HepG2 (cell line): ENCODE data around the gene PVR. TPM values are rescaled to one million over a fixed set of nuclear protein-coding genes. Genes with fewer than 3 reads are reported as not detected.

Experiments used
- ARNT2 ChIP-seq: sonication (generic); formaldehyde crosslinking; IDR thresholded peaks from 2 replicates; pipeline ENCODE4 v1.8.0; 2022; ENCODE audit warnings: mild to moderate bottlenecking, low read depth, missing genetic modification reagents, moderate library complexity
- GATA4 ChIP-seq: sonication (generic); IDR thresholded peaks from 2 replicates; pipeline ENCODE4 v1.6.1; 2016; ENCODE audit warnings: antibody characterized with exemption, low read depth, borderline replicate concordance
- HDAC2 ChIP-seq: sonication (generic); formaldehyde crosslinking; IDR thresholded peaks from 2 replicates; pipeline ENCODE4 v1.4.0; 2020; ENCODE audit warnings: missing genetic modification reagents
- KLF6 ChIP-seq: IDR thresholded peaks from 2 replicates; pipeline ENCODE4 v1.8.0; 2016; ENCODE audit warnings: missing biosample characterization, missing genetic modification reagents
- ZBTB40 ChIP-seq, 2 experiments: fragments of 450-650 bp in 1 of 2; sonication (generic) in 1 of 2; formaldehyde crosslinking in 1 of 2; IDR thresholded peaks; 2 replicates each; pipeline versions ENCODE4 v1.6.1 to v1.8.0; 2016 to 2022; ENCODE audit warnings: antibody characterized with exemption in 1 of 2, mild to moderate bottlenecking in 1 of 2, missing genetic modification reagents in 1 of 2
- polyA plus RNA-seq, 8 experiments: library from polyadenylated mRNA; depleted of rRNA in 3 of 8; stranded (reverse) in 7 of 8; unstranded in 1 of 8; fragments of >200 nt; fragmentation: Illumina TruSeq in 4 of 8; extraction: Trizol in 4 of 8; gene quantifications; 2 replicates each; pipeline versions ENCODE4 v1.2.1 to v1.2.3, GENCODE V29; 2011 to 2016; ENCODE audit warnings: low read depth in 4 of 8, missing spikeins in 1 of 8, mixed read lengths in 1 of 8; ENCODE audit not compliant: insufficient read depth in 1 of 8
- total RNA-seq, 5 experiments: library from RNA; depleted of rRNA; stranded (reverse); fragments of >200 nt; fragmentation: Illumina TruSeq; extraction: Trizol; gene quantifications; 2 replicates each; pipeline ENCODE4 v1.2.3, GENCODE V29; 2016; ENCODE audit warnings: low read depth in 1 of 5

PVR gene
- total and polyA plus RNA-seq, 2 of the 13 experiments (the other 11 are each of a cell fraction or from before 2014, with no cell fraction given) = 43.4 to 46.6 TPM

- TF ChIP-seq ZBTB40 (IDR thresholded peaks at IDR 0.05) = no peak
- no peak for TF ChIP-seq ZBTB40 (CRISPR knock-in tag; IDR thresholded peaks at IDR 0.05)
- TF ChIP-seq ARNT2 (CRISPR knock-in tag) = no peak
- TF ChIP-seq KLF6 (CRISPR knock-in tag) = no peak
- TF ChIP-seq GATA4 = no peak
- TF ChIP-seq HDAC2 = 0 out of 2 replicates have a peak, but pooled peaks have one; percentile 15
- TF ChIP-seq, all 625 proteins: peak for 68
Measured at GRCh38 chr19:44611812-44612295, 31.9 kb upstream of the PVR start (continued).
